HG02973 (cell line): ENCODE results near the gene ADAMTS6.

Experiments
- ATAC-seq: cut with Tn5 transposase; IDR thresholded peaks from one replicate; pipeline ENCODE4 v1.9.1; 2021; ENCODE audit warnings: moderate library complexity; ENCODE audit not compliant: unreplicated experiment

ADAMTS6 gene

GRCh38 chr5:65290677-65291076, 191.0 kb downstream of the ADAMTS6 start:
- no peak for ATAC-seq

GRCh38 chr5:65288657-65289056, 193.1 kb downstream of the ADAMTS6 start:
- ATAC-seq: no peak

GRCh38 chr5:65279603-65280002, 202.1 kb downstream of the ADAMTS6 start:
- no peak for ATAC-seq

- ATAC-seq: no peak
These were observed 205.4 kb downstream of the ADAMTS6 start for GRCh38 chr5:65276178-65276890.

GRCh38 chr5:65271906-65272305, 209.8 kb downstream of the ADAMTS6 start:
- no peak for ATAC-seq

- ATAC-seq: no peak
These were observed 213.2 kb downstream of the ADAMTS6 start for GRCh38 chr5:65268525-65268924.

GRCh38 chr5:65264420-65264819, 217.3 kb downstream of the ADAMTS6 start:
- no peak for ATAC-seq

- ATAC-seq: no peak
These were observed 218.4 kb downstream of the ADAMTS6 start for GRCh38 chr5:65263321-65263720.

- ATAC-seq: no peak
These were observed 219.1 kb downstream of the ADAMTS6 start for GRCh38 chr5:65262649-65263059.

- no peak for ATAC-seq
These were observed 219.6 kb downstream of the ADAMTS6 start for GRCh38 chr5:65262096-65262495.

- ATAC-seq: no peak
These were observed 220.2 kb downstream of the ADAMTS6 start for GRCh38 chr5:65261499-65261898.

GRCh38 chr5:65255294-65255693, 226.4 kb downstream of the ADAMTS6 start:
- ATAC-seq: no peak

GRCh38 chr5:65252977-65253376, 228.7 kb downstream of the ADAMTS6 start:
- ATAC-seq: no peak

- no peak for ATAC-seq
These were observed 232.8 kb downstream of the ADAMTS6 start for GRCh38 chr5:65248896-65249295.

- ATAC-seq: no peak
These were observed 234.1 kb downstream of the ADAMTS6 start for GRCh38 chr5:65247594-65247993.

- ATAC-seq: no peak
These were observed 235.0 kb downstream of the ADAMTS6 start for GRCh38 chr5:65246741-65247140.

GRCh38 chr5:65244031-65244430, 237.7 kb downstream of the ADAMTS6 start:
- ATAC-seq: no peak

GRCh38 chr5:65243161-65243560, 238.6 kb downstream of the ADAMTS6 start:
- no peak for ATAC-seq

GRCh38 chr5:65229841-65230240, 251.9 kb downstream of the ADAMTS6 start:
- ATAC-seq: no peak

- ATAC-seq: no peak
These were observed 267.7 kb downstream of the ADAMTS6 start for GRCh38 chr5:65213921-65214525.

GRCh38 chr5:65209341-65209740, 272.4 kb downstream of the ADAMTS6 start:
- ATAC-seq: no peak

- no peak for ATAC-seq
These were observed 276.8 kb downstream of the ADAMTS6 start for GRCh38 chr5:65204966-65205365.

- no peak for ATAC-seq
These were observed 278.0 kb downstream of the ADAMTS6 start for GRCh38 chr5:65203746-65204145.
